HepG2 (cell line): ENCODE results near the gene KCNQ1OT1. TPM values are rescaled to one million over a fixed set of nuclear protein-coding genes. Genes with fewer than 3 reads are reported as not detected.

Experiments
- DMAP1 ChIP-seq: IDR thresholded peaks from 2 replicates; pipeline ENCODE4 v1.6.1; 2016
- HES4 ChIP-seq: sonication (generic); formaldehyde crosslinking; IDR thresholded peaks from 2 replicates; pipeline ENCODE4 v1.9.0; 2021; ENCODE audit warnings: mild to moderate bottlenecking, missing genetic modification reagents, borderline replicate concordance
- HIVEP1 ChIP-seq: sonication (generic); formaldehyde crosslinking; IDR thresholded peaks from 2 replicates; pipeline ENCODE4 v1.4.0; 2020; ENCODE audit warnings: mild to moderate bottlenecking, missing genetic modification reagents
- HMG20B ChIP-seq: conservative IDR thresholded peaks from 2 replicates; pipeline ENCODE4 v1.6.1; 2016; ENCODE audit warnings: missing genetic modification reagents, missing compliant biosample characterization
- KMT2B ChIP-seq: IDR thresholded peaks from 2 replicates; pipeline ENCODE4 v1.6.1; 2016; ENCODE audit warnings: missing genetic modification reagents, missing compliant biosample characterization
- NCOR1 ChIP-seq: fragments of 200-600 bp; sonication (generic); IDR thresholded peaks from 2 replicates; pipeline ENCODE4 v1.7.0; 2017; ENCODE audit warnings: antibody characterized with exemption, low read length, borderline replicate concordance
- NPAS2 ChIP-seq: sonication (generic); formaldehyde crosslinking; IDR thresholded peaks from 2 replicates; pipeline ENCODE4 v1.8.0; 2022; ENCODE audit warnings: mild to moderate bottlenecking, missing genetic modification reagents, borderline replicate concordance
- NRL ChIP-seq: sonication (generic); formaldehyde crosslinking; IDR thresholded peaks from 2 replicates; pipeline ENCODE4 v1.5.0; 2020; ENCODE audit warnings: missing genetic modification reagents, mild to moderate bottlenecking, moderate library complexity, borderline replicate concordance
- SIX4 ChIP-seq: sonication (generic); formaldehyde crosslinking; IDR thresholded peaks from 2 replicates; pipeline ENCODE4 v1.4.0; 2020; ENCODE audit warnings: missing genetic modification reagents
- SMAD3 ChIP-seq: sonication (generic); formaldehyde crosslinking; IDR thresholded peaks from 2 replicates; pipeline ENCODE4 v1.4.0; 2020; ENCODE audit warnings: missing genetic modification reagents
- YY1 ChIP-seq: IDR thresholded peaks from 2 replicates; pipeline ENCODE4 v1.6.1; 2011; ENCODE audit warnings: low read length, low read depth, moderate library complexity, mild to moderate bottlenecking; ENCODE audit not compliant: insufficient read depth, insufficient replicate concordance
- ZFY ChIP-seq: sonication (generic); formaldehyde crosslinking; IDR thresholded peaks from 2 replicates; pipeline ENCODE4 v1.4.0; 2020; ENCODE audit warnings: missing genetic modification reagents
- ZNF24 ChIP-seq: fragments of 450-650 bp; IDR thresholded peaks from 2 replicates; pipeline ENCODE4 v1.6.1; 2017; ENCODE audit warnings: antibody characterized with exemption, mild to moderate bottlenecking
- ZNF44 ChIP-seq: sonication (generic); formaldehyde crosslinking; IDR thresholded peaks from 2 replicates; pipeline ENCODE4 v1.5.1; 2020; ENCODE audit warnings: mild to moderate bottlenecking, missing genetic modification reagents
- ZNF589 ChIP-seq: sonication (generic); formaldehyde crosslinking; conservative IDR thresholded peaks from 2 replicates; pipeline ENCODE4 v1.8.0; 2022; ENCODE audit warnings: mild to moderate bottlenecking, moderate library complexity, missing genetic modification reagents
- ZNF883 ChIP-seq: sonication (generic); formaldehyde crosslinking; IDR thresholded peaks from 2 replicates; pipeline ENCODE4 v1.5.1; 2020; ENCODE audit warnings: mild to moderate bottlenecking, missing genetic modification reagents; ENCODE audit errors: not compliant biosample characterization
- ZSCAN20 ChIP-seq: sonication (generic); formaldehyde crosslinking; IDR thresholded peaks from 2 replicates; pipeline ENCODE4 v1.4.0; 2020; ENCODE audit warnings: missing genetic modification reagents, mild to moderate bottlenecking, borderline replicate concordance
- polyA plus RNA-seq, 8 experiments: library from polyadenylated mRNA; depleted of rRNA in 3 of 8; stranded (reverse) in 7 of 8; unstranded in 1 of 8; fragments of >200 nt; fragmentation: Illumina TruSeq in 4 of 8; extraction: Trizol in 4 of 8; gene quantifications; 2 replicates each; pipeline versions ENCODE4 v1.2.1 to v1.2.3, GENCODE V29; 2011 to 2016; ENCODE audit warnings: low read depth in 4 of 8, missing spikeins in 1 of 8, mixed read lengths in 1 of 8; ENCODE audit not compliant: insufficient read depth in 1 of 8
- total RNA-seq, 5 experiments: library from RNA; depleted of rRNA; stranded (reverse); fragments of >200 nt; fragmentation: Illumina TruSeq; extraction: Trizol; gene quantifications; 2 replicates each; pipeline ENCODE4 v1.2.3, GENCODE V29; 2016; ENCODE audit warnings: low read depth in 1 of 5
- TF ChIP-seq, protein P1 (sequence below): sonication (generic); formaldehyde crosslinking; IDR thresholded peaks from 2 replicates; pipeline ENCODE4 v1.4.0; 2020; ENCODE audit warnings: missing genetic modification reagents
- TF ChIP-seq, protein P2 (sequence below): IDR thresholded peaks from 2 replicates; pipeline ENCODE4 v1.6.1; 2016; ENCODE audit warnings: missing genetic modification reagents, missing compliant biosample characterization
- TF ChIP-seq, protein P3 (sequence below): sonication (generic); formaldehyde crosslinking; IDR thresholded peaks from 2 replicates; pipeline ENCODE4 v1.4.0; 2020; ENCODE audit warnings: missing genetic modification reagents, borderline replicate concordance
- TF ChIP-seq, protein P4 (sequence below): sonication (generic); formaldehyde crosslinking; IDR thresholded peaks from 2 replicates; pipeline ENCODE4 v1.4.0; 2020; ENCODE audit warnings: mild to moderate bottlenecking, missing genetic modification reagents

The KCNQ1OT1 gene
- total and polyA plus RNA-seq, 2 of the 13 experiments (the other 11 are each of a cell fraction or from before 2014, with no cell fraction given) = 1.3 to 18.9 TPM

DNA sequence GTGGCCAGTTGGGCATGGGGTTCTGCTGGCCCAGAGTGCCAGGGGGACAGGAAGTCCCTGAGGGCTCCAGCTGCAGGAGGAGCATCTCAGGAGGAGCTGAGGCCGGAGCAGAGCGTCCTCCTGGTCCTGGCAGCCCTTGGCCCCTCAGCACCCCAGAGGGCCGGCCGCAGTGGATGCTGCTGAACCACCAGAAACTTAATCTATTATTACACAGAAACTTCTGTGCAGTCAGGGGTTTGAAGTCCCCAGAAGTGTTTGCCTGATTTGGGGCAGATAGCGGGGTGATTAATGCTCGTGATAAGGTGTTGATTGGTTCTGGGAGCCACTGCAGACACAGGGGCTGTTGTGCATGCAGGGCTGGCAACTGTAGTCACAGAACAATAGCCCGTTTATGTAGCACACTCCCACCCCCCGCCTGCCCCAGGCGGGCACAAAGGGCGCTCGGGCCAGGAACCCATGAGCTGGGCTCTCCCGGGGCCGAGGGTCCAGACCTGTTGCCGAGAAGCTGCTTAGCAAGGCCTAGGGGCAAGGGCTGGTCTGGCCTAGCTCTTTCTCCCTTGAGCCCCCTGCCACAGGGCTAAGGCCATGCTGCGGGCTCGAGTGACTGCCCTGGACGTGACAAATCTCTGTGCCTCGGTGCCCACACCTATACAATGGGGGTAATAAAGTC, 29.0 kb upstream of the KCNQ1OT1 start (continued):
- TF ChIP-seq KMT2B (CRISPR knock-in tag) (peak; percentile 53; the same call in 1 of the 2 replicates), SIX4 (no peak), NCOR1 (peak; percentile 87), HIVEP1 (CRISPR knock-in tag) (0 out of 2 replicates have a peak, but pooled peaks have one; percentile 10), YY1 (peak; percentile 51), DMAP1 (peak; percentile 46; the same call in 1 of the 2 replicates), HES4 (CRISPR knock-in tag) (no peak), ZNF44 (CRISPR knock-in tag) (no peak), NRL (peak; percentile 23; the same call in 1 of the 2 replicates), ZNF883 (no peak), SMAD3 (no peak), ZNF24 (no peak; the same call in 1 of the 2 replicates), ZSCAN20 (CRISPR knock-in tag) (0 out of 2 replicates have a peak, but pooled peaks have one; percentile 86), NPAS2 (CRISPR knock-in tag) (no peak), ZFY (CRISPR knock-in tag) (peak; percentile 85), HMG20B (CRISPR knock-in tag) (0 out of 2 replicates have a peak, but pooled peaks have one; percentile 26), ZNF589 (CRISPR knock-in tag) (no peak)
- TF ChIP-seq, protein P1, sequence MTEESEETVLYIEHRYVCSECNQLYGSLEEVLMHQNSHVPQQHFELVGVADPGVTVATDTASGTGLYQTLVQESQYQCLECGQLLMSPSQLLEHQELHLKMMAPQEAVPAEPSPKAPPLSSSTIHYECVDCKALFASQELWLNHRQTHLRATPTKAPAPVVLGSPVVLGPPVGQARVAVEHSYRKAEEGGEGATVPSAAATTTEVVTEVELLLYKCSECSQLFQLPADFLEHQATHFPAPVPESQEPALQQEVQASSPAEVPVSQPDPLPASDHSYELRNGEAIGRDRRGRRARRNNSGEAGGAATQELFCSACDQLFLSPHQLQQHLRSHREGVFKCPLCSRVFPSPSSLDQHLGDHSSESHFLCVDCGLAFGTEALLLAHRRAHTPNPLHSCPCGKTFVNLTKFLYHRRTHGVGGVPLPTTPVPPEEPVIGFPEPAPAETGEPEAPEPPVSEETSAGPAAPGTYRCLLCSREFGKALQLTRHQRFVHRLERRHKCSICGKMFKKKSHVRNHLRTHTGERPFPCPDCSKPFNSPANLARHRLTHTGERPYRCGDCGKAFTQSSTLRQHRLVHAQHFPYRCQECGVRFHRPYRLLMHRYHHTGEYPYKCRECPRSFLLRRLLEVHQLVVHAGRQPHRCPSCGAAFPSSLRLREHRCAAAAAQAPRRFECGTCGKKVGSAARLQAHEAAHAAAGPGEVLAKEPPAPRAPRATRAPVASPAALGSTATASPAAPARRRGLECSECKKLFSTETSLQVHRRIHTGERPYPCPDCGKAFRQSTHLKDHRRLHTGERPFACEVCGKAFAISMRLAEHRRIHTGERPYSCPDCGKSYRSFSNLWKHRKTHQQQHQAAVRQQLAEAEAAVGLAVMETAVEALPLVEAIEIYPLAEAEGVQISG (CRISPR knock-in tag) = peak; percentile 59
- TF ChIP-seq, protein P2, sequence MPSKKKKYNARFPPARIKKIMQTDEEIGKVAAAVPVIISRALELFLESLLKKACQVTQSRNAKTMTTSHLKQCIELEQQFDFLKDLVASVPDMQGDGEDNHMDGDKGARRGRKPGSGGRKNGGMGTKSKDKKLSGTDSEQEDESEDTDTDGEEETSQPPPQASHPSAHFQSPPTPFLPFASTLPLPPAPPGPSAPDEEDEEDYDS (CRISPR knock-in tag) = peak; percentile 67
- TF ChIP-seq, protein P3, sequence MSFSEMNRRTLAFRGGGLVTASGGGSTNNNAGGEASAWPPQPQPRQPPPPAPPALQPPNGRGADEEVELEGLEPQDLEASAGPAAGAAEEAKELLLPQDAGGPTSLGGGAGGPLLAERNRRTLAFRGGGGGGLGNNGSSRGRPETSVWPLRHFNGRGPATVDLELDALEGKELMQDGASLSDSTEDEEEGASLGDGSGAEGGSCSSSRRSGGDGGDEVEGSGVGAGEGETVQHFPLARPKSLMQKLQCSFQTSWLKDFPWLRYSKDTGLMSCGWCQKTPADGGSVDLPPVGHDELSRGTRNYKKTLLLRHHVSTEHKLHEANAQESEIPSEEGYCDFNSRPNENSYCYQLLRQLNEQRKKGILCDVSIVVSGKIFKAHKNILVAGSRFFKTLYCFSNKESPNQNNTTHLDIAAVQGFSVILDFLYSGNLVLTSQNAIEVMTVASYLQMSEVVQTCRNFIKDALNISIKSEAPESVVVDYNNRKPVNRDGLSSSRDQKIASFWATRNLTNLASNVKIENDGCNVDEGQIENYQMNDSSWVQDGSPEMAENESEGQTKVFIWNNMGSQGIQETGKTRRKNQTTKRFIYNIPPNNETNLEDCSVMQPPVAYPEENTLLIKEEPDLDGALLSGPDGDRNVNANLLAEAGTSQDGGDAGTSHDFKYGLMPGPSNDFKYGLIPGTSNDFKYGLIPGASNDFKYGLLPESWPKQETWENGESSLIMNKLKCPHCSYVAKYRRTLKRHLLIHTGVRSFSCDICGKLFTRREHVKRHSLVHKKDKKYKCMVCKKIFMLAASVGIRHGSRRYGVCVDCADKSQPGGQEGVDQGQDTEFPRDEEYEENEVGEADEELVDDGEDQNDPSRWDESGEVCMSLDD = no peak; the same call in 1 of the 2 replicates
- TF ChIP-seq, protein P4, sequence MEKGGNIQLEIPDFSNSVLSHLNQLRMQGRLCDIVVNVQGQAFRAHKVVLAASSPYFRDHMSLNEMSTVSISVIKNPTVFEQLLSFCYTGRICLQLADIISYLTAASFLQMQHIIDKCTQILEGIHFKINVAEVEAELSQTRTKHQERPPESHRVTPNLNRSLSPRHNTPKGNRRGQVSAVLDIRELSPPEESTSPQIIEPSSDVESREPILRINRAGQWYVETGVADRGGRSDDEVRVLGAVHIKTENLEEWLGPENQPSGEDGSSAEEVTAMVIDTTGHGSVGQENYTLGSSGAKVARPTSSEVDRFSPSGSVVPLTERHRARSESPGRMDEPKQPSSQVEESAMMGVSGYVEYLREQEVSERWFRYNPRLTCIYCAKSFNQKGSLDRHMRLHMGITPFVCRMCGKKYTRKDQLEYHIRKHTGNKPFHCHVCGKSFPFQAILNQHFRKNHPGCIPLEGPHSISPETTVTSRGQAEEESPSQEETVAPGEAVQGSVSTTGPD = no peak
